Measurements from ENCODE around the gene GKN1.

GRCh38 chr2:69026691-69027459 is 52.4 kb downstream of the GKN1 start:
- TF ChIP-seq CTCF (conservative IDR thresholded peaks at IDR 0.05; ENCODE audit: low read length) (no peak), EZH2phosphoT487 (IDR thresholded peaks at IDR 0.05; ENCODE audit: borderline replicate concordance, low read depth, low read length) (no peak)
